Activated T-helper 1 cell treated with anti-CD3 and anti-CD28 coated beads, Interleukin-2, amount 50 U/mL, for 16 hours (primary cell): ENCODE data around the gene NR3C2.

Experiments used
- DNase-seq, 2 donors: peaks; one replicate each; pipeline ENCODE4 v3.0.0-alpha.2; 2020; ENCODE audit warnings: low read depth in 1 of 2, low spot score in 1 of 2

The NR3C2 gene

DNA sequence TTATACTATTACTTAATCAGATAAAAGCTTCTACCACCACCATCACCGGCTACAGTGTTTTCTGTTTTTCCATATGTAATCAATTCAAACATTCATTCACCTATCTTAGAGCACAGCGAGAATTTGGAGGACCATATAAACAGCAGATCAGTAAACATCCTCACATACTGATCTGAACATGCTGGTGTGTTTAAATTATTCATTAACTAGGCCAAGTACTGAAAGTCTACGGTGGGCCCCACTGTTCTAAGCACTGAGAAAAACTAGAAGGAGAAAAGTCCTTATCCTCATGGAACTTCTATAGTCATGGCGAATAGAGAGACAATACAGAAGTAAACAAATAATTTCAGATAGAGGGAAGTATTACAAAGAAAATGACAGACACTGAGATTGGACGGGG is 176.6 kb downstream of the NR3C2 start:
- DNase-seq: no peak

DNA sequence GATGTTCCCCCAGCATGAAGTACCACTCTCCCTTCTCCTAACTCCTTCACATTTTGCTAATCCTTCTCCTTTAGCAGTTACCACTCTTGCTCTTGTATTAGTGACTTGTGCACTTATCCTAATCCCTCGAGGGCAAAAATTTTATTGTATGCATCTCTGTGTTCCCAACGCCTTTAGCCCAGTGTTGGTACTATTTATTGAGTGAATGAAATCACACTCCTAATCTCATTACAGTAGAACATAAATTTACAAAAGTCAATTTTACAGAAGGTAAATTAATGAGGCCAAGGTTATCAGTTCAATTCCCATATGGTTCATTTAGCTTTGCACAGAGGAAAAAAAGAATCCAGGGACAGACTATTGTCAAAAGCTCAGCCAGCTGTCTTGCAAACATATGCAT is 178.4 kb downstream of the NR3C2 start:
- DNase-seq: no peak

DNA sequence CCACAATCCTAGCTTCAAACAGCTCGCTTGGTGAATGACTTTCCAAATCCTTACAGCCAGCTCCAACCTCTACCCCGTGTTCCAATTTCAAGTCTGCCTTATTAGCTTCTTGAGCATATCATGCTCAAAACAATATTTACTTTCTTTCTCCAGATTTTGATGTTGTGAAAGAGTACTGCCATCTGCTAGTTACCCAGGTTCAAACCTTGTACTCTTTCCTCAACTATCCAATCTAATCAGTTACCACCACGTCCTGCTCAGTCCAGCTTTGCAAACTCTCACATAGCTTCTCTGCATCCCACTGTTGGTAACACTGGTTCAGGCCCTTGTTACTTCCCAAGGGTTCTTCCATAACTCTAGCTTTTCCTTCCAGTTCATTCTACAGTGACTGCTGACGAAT is 179.1 kb downstream of the NR3C2 start:
- DNase-seq: no peak

DNA sequence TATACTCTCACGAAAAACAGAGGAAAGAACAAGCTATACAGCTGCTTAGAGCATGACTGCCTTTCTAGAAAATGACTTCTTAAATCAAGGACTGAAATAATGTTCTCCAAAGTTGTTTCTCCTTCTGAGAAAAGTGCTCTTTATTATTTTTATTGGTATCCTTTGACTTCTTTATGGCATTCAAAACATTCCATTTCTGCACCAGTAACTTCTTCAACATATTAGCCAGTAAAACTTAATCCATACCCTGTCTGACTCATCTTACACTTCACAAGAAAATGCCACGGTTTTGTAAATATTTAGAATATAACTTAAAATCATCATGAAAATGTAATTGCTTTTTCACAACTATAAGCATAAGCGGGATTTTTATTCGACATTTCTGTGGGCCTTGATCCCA is 180.4 kb downstream of the NR3C2 start:
- DNase-seq: no peak

DNA sequence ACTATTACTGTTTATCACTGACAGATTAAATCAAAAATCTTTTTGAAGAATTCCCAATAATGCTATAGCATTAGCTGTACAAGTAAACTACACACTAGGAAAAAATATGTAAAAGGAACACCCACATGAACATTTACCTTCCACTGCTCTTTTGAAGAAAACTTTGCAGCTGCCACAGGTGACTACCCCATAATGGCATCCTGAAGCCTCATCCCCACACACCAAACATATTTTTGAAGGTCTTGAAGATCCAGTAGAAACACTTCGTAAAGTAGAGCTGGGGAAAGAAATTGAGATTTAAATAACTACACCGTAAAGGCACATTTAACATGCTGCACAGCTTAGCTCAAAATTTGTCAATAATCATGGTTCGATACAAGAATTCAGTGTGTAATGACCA is 182.4 kb downstream of the NR3C2 start:
- DNase-seq: no peak

DNA sequence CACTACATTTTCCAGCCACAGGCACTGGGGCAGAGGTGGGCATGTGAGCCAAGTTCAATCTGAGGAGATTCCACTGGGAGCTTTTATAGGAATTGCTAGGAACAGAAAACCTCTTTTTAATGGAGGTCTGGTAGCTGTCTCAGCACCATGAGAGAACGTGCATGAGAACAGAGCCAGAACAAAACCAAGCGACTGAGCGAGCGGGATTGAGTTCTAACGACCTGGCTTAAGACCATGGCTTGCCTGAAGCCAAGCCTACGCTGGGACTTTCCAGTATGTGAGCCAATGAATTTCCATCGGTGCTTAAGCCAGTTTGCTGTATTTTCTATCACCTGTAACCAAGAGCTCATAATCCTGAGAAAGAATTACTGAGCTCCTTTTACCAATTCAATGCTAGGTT is 183.7 kb downstream of the NR3C2 start:
- DNase-seq: no peak

DNA sequence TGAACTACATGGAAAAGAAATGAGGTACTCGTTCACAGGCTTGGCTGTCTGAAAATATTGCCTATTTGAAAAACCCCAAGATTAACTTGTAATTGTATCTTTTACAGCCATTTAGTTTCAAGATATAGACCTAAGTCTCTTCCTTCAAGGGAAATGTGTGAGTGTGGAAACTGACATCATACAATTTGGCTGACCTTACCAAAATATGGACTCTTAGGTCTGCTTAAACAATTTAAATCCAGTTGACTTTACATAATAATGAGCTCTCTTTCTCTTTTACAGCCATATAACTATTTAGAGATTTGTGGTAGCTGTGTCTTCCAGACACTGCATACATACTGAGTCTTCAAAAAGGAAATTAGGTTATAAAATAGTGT is 186.9 kb downstream of the NR3C2 start:
- no peak for DNase-seq

DNA sequence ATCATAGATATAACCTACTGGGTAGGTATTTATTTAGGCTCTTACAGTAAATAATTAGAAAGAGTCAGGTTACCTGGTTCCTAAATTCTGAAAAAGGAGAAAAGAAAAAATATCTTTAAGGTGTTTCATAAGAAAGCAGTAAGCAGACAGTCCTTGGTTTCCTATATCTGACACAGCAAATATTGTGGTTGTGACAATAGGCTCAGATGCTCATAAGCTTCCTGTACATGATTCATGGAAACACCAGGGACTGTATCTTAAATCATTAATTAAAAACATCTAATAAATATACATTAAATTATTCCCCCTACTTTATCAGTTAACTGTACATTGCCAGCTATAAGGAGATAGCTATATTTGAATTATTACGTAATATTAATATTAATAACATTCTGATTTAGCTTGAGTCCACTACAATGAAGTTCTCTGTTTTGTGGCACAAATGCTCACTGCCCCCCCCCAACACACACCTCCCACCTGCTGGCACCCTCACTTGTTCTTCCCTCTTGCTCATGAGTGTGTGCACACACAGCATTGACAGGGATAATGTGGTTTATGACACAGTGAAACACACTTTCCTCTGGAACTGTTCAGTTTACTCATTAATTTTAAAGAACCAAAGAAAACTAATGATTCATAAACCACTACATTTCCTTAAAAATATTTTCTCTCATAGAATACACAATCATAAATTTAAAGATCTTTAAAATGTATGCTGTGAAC is 187.4 kb downstream of the NR3C2 start:
- no peak for DNase-seq

DNA sequence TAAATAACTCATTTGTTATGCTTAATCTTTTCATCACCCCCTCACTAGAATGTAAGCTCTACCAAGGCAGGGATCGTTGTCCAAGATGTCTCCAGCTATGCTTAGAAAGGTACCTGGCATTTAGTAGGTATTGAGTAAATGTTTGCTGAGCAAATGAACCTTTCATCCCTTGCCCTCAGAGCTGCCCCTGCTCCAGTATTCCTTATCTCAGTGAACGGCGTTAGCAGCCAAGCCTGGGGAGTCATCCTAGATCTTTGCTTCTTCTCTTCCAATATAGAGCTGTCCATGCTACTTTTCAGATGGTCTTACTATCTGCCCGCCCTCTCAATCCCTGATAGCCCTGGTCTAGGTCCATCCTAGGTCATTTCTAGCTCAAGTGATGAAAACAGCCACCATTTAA is 188.4 kb downstream of the NR3C2 start:
- no peak for DNase-seq

DNA sequence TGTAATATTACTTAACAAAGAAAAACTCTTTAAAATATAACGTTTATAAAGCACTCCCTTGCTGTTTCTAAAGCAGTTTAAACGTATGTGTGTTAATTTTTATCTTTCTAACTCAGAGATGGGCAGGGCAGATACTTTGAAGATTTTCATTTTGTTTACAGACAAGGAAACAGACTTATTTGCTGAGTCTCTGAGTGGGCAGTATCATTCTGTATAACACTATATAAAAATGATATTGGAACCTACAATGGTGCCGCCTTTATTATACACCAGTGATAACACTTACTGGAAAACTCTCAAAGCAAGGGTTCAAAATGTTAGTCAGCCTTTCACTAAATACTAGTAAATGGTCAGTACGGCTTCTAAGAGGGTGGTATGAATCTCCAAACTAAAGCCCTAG is 193.4 kb downstream of the NR3C2 start:
- no peak for DNase-seq

DNA sequence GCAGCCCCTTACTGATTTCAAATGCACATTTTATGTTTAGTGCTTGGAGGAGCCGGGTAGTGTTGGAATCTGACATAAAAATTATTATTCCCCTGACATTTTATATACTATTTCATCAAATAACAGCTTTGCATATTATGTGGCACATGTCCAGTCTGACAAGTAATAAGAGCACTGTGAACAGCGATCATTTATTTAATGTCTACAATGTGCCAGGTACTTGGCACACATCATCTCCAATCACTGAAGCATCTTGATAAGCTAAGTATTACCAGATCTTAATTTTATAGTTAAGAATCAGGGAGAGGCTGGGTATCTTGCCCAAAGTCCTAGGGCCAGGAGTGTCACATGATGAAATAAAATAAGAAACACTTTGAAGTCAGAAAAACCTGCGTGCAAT is 197.2 kb downstream of the NR3C2 start:
- DNase-seq: no peak

DNA sequence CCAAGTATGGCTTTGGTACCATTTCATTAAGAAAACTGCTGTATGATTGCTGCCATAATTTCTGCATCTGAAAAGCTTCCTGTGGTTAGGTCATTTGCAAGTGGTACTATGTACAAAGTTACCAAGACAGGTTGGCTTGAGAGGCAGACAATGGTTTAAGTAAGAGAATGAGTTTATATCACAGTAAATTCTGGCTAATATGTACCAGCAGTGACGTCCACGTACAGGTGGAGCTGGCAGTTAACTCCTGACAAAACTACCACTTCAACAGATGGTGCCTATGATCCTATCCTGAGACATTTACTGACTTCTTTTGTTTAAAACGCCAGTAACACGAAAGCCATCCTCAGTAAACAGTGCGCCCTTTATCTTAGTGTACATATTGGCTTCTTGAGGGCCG is 198.4 kb downstream of the NR3C2 start:
- DNase-seq: no peak

DNA sequence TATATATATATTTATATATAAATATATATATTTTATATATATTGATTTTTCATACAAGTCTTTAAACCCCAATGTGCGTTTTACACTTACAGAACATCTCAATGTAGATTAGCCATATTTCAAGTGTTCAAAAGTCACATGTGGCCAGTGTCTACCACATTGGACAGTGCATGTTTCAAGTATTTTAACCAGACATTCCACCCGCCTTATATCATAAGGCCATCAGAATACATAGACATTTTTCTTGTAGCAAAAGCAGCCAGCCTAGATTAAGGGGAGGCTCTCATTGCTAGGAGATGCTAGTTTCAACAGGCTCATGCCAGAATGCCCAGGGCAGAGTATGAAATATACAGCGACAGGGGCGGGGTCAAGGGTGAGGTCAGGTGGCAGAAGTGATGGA is 202.0 kb downstream of the NR3C2 start:
- DNase-seq: no peak

DNA sequence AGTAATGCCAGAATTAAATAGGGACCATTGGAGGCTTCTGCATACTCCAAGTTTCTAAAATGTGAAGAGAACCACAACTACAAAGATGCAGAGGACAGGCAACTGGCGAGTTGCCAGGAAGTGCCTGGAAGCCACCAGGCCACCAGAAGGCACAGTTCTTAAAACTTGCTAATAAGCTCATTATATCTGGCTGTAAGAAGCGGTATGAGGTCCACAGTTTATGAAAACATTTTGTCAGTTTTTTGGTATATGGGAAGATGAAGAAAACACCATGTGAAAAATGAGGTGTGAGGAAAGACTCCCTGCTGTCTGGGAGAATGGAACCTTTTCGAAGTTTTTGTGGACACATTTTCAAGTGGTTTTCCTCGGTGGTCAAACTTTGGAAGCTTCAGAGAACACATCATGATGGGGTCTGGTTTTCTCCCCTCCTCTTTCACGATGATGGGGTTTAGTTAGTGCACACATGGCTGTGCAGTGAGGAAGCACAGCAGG is 202.7 kb downstream of the NR3C2 start:
- DNase-seq: no peak

DNA sequence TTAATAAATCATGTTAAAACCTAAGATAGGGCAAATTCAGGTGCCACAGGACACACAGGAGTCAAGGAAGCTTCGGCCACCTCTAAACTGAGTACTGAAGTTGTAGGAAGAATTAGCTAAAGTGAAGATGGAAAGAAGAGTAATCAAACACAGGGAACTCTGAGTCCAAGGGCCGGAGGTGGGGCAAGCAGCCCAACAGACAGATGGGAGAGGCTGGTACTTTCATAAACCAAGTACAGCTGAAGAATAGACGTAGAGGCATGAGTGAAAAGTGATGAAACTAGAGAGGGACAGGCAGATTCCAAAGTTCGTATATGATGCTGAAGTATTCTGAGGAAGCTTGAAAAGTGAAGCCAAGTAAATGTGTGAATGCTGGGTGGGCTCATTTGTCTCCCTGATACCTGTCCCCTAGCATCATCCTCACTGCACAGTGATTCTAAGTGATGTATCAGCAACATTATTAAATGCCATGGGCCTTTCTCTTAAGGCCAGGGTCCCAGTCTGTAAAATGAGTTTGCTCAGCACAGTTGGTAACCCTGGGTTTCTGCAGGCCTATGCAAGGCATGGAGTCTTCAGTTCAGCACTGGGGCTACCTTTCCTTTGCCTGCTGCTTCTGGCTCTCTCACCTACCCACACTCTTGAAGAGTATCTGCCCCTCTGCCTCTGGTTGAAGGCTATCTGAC is 203.3 kb downstream of the NR3C2 start:
- DNase-seq: no peak

DNA sequence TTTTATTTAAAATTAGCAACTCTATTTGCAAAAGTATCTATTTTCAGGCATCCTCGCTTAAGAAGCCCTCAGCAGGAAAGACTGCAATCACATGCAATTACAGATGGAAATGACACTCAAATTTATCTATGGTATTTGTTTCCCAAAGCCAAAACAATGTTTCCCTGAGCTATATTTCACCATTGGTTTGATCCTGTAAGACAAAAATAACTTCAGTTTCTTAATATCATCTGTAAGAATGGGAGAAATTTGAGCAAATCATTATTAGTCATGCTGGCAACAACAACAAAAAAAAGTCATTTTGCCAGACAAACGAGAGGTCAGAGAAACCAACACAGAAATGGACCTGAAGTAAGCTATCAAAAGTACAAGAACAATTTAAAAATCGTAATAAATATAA is 204.1 kb downstream of the NR3C2 start:
- DNase-seq: no peak

DNA sequence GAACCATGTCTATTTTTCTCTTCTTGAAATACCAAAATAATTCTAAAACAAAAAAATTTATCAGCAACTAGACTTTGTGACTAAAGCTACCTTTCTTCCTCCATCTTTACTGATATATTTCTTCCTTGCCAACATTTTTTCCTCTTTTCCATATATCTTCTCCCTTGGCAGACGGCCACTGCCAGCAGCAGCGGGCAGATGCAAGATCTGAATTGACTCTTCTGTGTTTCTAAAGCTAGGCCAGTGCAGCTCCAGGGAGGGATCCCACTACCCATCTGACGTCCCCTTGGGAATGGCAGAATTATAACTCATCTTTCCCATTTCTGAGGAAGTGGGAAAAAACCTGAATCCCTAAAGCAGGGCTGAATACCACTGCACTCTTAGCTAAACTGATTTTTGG is 206.4 kb downstream of the NR3C2 start:
- no peak for DNase-seq

DNA sequence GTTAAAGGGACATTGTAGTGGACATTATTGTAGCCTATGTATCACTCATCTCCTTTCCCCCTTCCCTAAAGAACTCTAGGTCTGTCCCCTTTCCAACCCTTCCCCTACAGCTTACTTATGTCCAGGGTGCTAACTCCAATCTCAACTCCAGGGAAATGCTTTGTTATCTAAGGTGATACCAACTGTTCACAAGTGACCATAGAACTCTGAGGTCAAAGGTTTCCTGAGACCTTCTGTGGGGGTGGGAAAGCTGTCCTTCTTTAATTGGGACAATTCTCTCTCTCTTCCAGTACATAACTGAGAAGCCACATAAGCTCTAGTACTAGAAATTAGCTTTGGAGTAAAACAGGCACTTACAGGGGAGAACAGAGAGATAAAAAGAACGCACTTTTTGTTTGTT is 212.4 kb downstream of the NR3C2 start:
- DNase-seq: no peak

DNA sequence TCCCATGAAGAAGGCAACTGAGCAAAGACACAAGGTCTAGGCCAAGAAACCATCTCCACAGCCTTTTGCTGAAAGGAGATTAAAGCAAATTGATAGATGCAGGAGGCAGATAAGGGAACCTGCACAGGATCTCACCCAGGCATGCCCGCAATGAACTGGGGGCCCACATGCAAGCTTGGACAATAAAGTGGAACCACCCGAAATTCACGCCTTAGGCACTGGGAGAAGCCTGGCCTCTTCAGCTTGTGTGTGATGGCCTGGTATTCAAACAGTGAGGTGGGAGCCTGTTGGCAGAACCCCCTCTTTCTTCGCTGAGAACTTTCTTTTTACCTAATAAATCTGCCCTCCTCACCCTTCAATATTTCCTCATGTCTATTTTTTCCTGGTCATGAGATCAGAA is 213.2 kb downstream of the NR3C2 start:
- no peak for DNase-seq

DNA sequence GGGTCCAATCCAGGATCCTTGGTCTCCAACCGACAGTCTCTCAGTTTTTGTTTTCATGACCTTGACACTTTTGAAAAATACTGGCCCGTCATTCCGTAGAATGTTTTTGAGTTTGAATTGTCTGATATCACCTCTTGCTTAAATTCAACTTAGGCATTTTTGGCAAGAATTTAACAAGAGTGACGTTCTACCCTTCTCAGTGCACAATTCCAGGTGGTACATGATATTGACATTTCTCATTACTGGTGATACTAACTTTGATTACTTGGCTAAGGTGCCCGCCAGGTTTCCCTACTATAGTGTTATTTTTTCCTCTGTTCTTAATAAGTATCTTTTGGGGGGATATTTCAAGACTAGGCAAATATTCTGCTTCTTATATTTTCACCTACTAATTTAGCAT is 215.1 kb downstream of the NR3C2 start:
- no peak for DNase-seq

DNA sequence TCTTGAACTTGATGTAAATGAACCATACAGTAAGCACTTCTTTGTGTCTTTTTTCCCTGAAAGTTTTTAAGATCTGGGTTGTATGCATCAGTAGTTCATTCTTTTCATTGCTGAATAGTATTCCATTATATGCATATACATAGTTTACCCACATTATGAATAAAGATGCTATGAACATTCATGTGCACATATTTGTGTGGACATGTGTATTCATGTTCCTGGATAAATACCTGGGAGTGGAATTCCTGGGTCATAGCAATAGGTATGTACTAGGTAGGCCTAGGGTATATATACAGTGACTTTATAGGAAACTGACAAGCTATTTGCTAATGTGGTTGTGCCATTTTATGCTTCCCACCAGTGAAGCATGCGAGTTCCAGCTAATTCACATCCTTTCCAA is 215.9 kb downstream of the NR3C2 start:
- DNase-seq: no peak

DNA sequence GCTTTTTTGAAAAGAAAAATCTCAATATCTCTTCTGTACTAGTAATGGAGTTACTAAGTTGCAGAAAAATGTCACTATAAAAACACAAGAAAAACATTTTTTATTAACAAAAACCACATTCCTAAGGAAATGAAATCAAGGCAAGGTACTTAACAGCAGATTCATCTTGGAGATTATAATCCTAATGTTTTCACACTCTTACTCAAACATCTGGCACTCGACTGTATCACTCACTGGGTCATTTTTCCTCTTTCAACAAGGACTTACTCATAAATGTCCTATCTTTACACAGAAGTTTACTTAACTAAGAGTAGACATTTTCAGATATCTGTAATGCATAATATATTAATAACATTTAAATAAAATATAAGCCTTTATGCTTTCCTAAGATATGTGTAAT is 216.6 kb downstream of the NR3C2 start:
- no peak for DNase-seq

DNA sequence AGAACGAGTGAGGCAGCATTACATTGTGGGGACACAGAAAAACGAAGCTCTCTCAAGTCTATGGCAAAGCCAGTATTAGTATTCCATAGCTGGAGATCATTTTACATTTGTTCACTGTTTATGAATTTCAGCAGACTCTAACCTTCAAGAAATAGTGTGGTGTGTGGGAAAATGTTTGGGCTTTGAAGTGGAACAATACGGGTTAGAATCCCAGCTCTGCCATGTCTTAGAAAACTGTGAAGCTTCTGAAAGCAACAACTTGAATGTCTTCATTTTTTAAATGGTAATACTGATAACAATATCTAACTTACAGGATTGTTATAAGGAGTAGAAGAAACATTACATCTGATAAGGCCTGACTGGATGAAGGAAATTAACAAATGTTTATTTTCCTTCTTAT is 217.7 kb downstream of the NR3C2 start:
- DNase-seq: no peak
